HG02970 (cell line): ENCODE results near the gene CDR2L.
"Not testable (repeated sequence)": the region's sequence is repeated elsewhere in the genome, so short reads cannot be mapped to it uniquely, and the experiment has no call there.

Experiments used
- ATAC-seq: cut with Tn5 transposase; IDR thresholded peaks from one replicate; pipeline ENCODE4 v1.9.1; 2021; ENCODE audit warnings: mild to moderate bottlenecking, moderate library complexity, moderate number of reproducible peaks; ENCODE audit not compliant: unreplicated experiment, low FRiP score

CDR2L gene

GRCh38 chr17:75006653-75007052, 19.2 kb downstream of the CDR2L start:
- ATAC-seq: no peak

- ATAC-seq: no peak
Observed at GRCh38 chr17:75008373-75008772, 20.9 kb downstream of the CDR2L start.

- ATAC-seq: no peak
Observed at GRCh38 chr17:75009139-75009724, 21.8 kb downstream of the CDR2L start.

- ATAC-seq: no peak
Observed at GRCh38 chr17:75010683-75011400, 23.4 kb downstream of the CDR2L start.

GRCh38 chr17:75011401-75012095, 24.1 kb downstream of the CDR2L start:
- no peak for ATAC-seq

GRCh38 chr17:75012096-75012345, 24.6 kb downstream of the CDR2L start:
- ATAC-seq: no peak

GRCh38 chr17:75012346-75013091, 25.1 kb downstream of the CDR2L start, which contains the start of gene MRPL58:
TSS of gene MRPL58 (plus strand) at chr17:75012670. CDS start at chr17:75012687, 17 bp downstream.
- ATAC-seq: peak; percentile 89

GRCh38 chr17:75013092-75013559, 25.7 kb downstream of the CDR2L start:
- no peak for ATAC-seq

GRCh38 chr17:75019146-75019545, 31.7 kb downstream of the CDR2L start:
- no peak for ATAC-seq

GRCh38 chr17:75019710-75020109, 32.3 kb downstream of the CDR2L start:
- ATAC-seq: no peak

GRCh38 chr17:75020331-75021110, 33.1 kb downstream of the CDR2L start:
- ATAC-seq: no peak

- ATAC-seq: no peak
Observed at GRCh38 chr17:75024686-75025397, 37.4 kb downstream of the CDR2L start.

GRCh38 chr17:75025398-75025734, 37.9 kb downstream of the CDR2L start:
- not testable (repeated sequence) for ATAC-seq

- ATAC-seq: not testable (repeated sequence)
Observed at GRCh38 chr17:75026650-75027049, 39.2 kb downstream of the CDR2L start.

- ATAC-seq: no peak
Observed at GRCh38 chr17:75030161-75030560, 42.7 kb downstream of the CDR2L start.

- ATAC-seq: no peak
Observed at GRCh38 chr17:75031972-75032719, 44.7 kb downstream of the CDR2L start.

GRCh38 chr17:75032720-75033280, 45.4 kb downstream of the CDR2L start:
- ATAC-seq: no peak

- peak; percentile 37 for ATAC-seq
Observed at GRCh38 chr17:75033346-75034235, 46.2 kb downstream of the CDR2L start.
